Esophagus muscularis mucosa (tissue), 3 donors: ENCODE data around the gene SPATS2.

Experiments used
- CTCF ChIP-seq, 3 experiments: fragments of 200-600 bp in 2 of 3; fragments of 450-650 bp in 1 of 3; sonication (generic) in 2 of 3; IDR thresholded peaks; one replicate each; pipeline ENCODE4 v1.5.1; 2017 to 2019; ENCODE audit warnings: antibody characterized with exemption in 3 of 3, mild to moderate bottlenecking in 2 of 3, moderate library complexity in 1 of 3
- POLR2A ChIP-seq: fragments of 450-650 bp; IDR thresholded peaks from one replicate; pipeline ENCODE4 v1.6.1; 2017; ENCODE audit warnings: antibody characterized with exemption, moderate library complexity, mild to moderate bottlenecking, low read depth
- POLR2AphosphoS5 ChIP-seq, 2 donors: sonication (generic); formaldehyde crosslinking; IDR thresholded peaks; one replicate each; pipeline ENCODE4 v1.6.1; 2017; ENCODE audit warnings: antibody characterized with exemption in 2 of 2

- TF ChIP-seq CTCF (IDR thresholded peaks at IDR 0.05) (no peak), POLR2AphosphoS5 (IDR thresholded peaks at IDR 0.05) (no peak), POLR2A (no peak)
Observed at GRCh38 chr12:49446571-49446970, 79.3 kb downstream of the SPATS2 start.
